Choroid plexus epithelial cell (primary cell): ENCODE measurements around the gene ZNF716.
"Not testable (repeated sequence)": the region's sequence is repeated elsewhere in the genome, so short reads cannot be mapped to it uniquely, and the experiment has no call there.

Source experiments
- DNase-seq: peaks from one replicate; pipeline ENCODE4 v3.0.0-alpha.2; 2010; ENCODE audit warnings: low read depth
- H3K4me3 ChIP-seq: 2 replicates; pipeline ENCODE4 v1.5.1; 2011; ENCODE audit warnings: low read depth, mild to moderate bottlenecking, control low read depth, low read length, moderate library complexity
- CTCF ChIP-seq: conservative IDR thresholded peaks from 2 replicates; pipeline ENCODE4 v1.5.1; 2011; ENCODE audit warnings: low read depth, mild to moderate bottlenecking, control low read depth, inconsistent platforms, low read length, moderate library complexity

Gene ZNF716

DNA sequence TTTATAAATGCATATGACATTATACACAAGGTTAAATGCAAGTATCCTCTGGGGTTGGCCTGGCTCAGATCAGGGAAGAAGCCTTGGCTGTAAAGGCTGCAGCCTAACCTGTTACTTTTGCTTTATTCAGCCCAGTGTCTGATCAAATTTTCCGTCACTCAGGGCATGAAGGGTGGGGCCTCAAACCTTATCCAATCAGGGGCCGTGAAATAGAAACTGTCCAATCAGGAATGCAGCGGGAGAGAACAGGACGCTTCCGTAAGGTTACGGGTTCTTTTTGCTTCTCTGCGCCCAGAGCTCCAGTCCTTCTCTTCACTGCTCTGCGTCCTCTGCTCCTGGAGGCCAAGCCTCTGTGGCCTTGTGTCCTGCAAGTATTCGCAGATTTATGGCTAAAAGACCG lies at the start of gene ZNF716:
TSS of gene ZNF716 (plus strand) at position 274 of the 400 bp plus-strand sequence. CDS start at position 386, 112 bp downstream.
- DNase-seq: no peak
- no peak within 1 kb of the TSS for H3K4me3 ChIP-seq
- TF ChIP-seq CTCF: no peak

GRCh38 chr7:57400531-57401155 lies 49.3 kb upstream of the ZNF716 start:
- TF ChIP-seq CTCF: no peak
- no peak for DNase-seq
- H3K4me3 ChIP-seq: no peak overlapping the region

- DNase-seq, H3K4me3 ChIP-seq: not testable (repeated sequence)
Observed at GRCh38 chr7:57403051-57403450, 46.9 kb upstream of the ZNF716 start.

GRCh38 chr7:57403601-57404342 lies 46.2 kb upstream of the ZNF716 start:
- DNase-seq: no peak
- no peak overlapping the region for H3K4me3 ChIP-seq

DNA sequence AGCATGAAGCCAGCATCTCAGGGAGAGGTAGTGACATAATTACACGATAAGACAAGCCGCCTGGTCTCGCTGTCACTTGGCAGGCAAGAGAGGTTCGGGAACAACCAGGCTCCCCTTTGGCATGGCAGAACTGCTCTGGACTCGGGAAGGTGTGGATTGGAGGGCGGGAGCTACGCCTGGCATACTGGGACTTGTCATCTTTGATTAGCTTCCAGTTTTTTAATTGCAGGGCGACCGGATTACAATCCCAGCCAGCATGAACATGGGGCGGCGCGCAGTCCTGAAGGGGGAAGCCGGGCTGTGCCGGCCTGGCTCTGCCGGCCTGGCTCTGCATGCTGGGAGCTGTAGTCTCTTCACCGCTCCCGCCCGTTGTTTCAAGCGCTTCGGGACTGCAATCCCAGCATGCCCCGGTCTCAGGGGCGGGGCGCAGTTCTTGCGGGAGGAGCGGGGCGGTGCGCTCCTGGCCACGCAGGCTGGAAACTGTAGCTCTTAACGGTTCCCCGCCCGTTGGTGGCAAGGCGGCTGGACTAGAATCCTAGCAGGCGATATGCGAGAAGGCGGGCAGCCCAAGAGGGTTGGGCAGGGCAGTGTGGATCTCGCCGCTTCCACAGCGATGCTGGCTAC lies 45.5 kb upstream of the ZNF716 start:
- no peak for TF ChIP-seq CTCF
- H3K4me3 ChIP-seq: no peak overlapping the region
- no peak for DNase-seq

More at GRCh38 chr7:57403601-57404342, 46.2 kb upstream of the ZNF716 start:
- TF ChIP-seq CTCF: no peak

GRCh38 chr7:57404967-57405421 lies 45.0 kb upstream of the ZNF716 start:
- TF ChIP-seq CTCF: no peak
- no peak overlapping the region for H3K4me3 ChIP-seq
- no peak for DNase-seq

DNA sequence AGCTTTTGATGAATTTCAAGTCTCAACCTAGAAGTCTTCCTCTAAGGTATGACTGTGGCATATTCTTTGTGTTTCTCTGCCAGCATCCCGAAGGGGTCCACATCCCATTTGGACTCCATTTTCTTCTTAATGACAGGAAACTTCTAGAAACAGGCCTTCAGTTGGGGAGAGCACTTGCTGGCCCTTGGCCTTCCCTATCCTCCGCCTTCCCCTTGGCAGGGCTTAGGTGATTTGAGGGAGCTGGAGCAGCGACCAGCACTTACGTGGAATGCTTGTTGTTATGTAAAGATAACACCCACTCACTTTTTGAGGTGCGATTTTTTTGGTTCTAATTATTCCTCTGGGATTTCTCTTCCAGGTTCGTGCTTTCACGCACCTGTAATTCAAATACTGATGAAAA lies 42.9 kb upstream of the ZNF716 start:
- no peak for DNase-seq
- TF ChIP-seq CTCF: no peak
- no peak overlapping the region for H3K4me3 ChIP-seq
